GM18517 (cell line): ENCODE results near the gene INO80D.
"Not testable (repeated sequence)": the region's sequence is repeated elsewhere in the genome, so short reads cannot be mapped to it uniquely, and the experiment has no call there.

ENCODE experiments used
- ATAC-seq: cut with Tn5 transposase; IDR thresholded peaks from one replicate; pipeline ENCODE4 v1.9.1; 2021; ENCODE audit warnings: mild to moderate bottlenecking, moderate library complexity; ENCODE audit not compliant: unreplicated experiment

INO80D gene

DNA sequence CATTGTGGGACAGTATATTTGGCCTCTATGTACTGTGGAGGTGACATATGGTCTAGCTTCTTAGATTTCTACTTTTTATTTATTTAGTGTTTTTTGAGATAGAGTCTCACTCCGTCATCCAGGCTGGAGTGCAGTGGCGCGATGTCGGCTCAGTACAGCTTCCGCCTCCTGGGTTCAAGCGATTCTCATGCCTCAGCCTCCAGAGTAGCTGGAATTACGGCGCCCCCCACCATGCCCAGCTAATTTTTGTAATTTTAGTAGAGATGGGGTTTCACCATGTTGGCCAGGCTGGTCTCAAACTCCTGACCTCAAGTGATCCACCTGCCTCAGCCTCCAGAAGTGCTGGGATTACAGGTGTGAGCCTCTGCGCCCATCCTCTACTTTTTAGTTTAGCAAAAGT, 99.6 kb downstream of the INO80D start:
- ATAC-seq, result not testable (repeated sequence)

DNA sequence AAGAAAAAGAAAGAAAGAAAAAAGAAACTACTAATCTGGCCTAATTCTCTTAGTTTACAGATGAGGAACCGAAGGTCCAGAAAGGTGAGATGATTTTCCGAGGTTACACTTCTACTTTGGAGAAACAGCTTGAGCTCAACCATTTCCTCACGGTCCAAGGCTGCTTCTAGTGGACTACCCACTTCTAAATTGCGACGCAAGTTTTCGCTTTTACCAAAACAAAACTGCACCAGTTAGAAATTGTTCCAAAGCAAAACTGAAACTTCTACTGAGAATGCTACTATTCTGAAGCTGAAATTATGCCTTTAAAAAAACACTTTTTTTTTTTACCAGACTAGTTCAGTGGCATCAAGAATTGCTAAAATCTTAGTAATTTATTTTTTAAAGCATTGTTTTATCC, 101.6 kb downstream of the INO80D start:
- no peak for ATAC-seq

DNA sequence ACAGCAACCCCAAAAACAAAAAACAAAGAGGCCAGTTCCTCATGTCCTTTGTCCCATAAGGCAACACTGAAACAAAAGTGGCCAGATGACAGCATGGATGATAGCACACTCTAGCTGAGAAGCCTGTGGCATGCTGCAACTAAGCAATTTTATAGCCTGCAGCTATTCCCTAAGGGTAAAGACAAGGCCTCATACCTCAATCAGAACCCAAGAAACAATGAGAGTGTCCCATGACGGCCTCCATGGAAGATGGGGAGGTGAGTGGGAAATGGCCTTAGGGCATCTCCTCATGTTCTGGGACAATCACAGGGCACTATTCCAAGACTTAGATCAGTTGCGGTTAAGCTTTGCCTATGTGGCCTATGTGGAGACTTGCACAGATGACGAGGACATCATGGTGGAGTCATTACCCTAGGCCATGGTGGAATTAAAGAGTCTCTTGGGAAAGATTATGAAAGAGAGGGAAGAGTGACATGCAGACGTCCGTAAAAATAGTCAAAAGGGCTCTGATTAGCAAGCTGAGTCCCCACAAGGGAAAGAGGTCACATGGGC, 103.1 kb downstream of the INO80D start:
- no peak for ATAC-seq

DNA sequence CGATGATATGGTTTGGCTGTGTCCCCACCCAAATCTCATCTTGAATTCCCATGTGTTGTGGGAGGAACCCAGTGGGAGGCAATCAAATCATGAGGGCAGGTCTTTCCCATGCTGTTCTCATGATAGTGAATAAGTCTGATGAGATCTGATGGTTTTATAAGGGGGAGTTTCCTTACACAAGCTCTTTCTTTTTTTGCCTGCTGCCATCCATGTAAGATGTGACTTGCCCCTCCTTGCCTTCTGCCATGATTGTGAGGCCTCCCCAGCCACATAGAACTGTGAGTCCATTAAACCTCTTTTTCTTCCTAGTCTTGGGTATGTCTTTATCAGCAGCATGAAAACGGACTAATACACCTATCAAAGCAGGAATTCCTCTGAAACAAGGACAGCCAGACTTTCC, 107.2 kb downstream of the INO80D start:
- ATAC-seq, result not testable (repeated sequence)

DNA sequence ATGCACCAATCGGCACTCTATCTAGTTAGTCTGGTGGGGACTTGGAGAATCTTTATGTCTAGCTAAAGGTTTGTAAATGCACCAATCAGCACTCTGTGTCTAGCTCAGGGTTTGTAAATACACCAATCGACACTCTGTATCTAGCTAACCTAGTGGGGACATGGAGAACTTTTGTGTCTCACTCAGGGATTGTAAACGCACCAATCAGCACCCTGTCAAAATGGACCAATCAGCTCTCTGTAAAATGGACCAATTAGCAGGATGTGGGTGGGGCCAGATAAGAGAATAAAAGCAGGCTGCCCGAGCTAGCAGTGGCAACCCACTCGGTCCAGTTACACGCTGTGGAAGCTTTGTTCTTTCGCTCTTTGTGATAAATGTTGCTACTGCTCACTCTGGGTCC, 108.3 kb downstream of the INO80D start:
- ATAC-seq, result not testable (repeated sequence)

DNA sequence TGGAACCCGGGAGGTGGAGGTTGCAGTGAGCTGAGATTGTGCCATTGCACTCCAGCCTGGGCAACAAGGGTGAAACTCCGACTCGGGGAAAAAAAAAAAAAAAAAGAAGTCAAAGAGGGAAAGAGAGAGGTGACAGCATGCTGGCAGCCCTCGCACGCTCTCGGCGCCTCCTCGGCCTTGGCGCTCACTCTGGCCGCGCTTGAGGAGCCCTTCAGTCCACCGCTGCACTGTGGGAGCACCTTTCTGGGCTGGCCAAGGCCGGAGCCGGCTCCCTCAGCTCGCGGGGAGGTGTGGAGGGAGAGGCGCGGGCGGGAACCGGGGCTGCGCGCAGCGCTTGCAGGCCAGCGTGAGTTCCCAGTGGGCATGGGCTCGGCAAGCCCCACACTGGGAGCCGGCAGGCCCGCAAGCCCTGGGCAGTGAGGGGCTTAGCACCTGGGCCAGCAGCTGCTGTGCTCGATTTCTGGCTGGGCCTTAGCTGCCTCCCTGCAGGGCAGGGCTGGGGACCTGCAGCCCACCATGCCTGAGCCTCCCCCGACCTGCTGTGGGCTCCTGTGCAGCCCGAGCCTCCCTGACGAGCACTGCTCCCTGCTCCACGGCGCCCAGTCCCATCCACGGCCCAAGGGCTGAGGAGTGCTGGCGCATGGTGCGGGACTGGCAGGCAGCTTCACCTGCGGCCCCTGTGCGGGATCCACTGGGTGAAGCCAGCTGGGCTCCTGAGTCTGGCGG, 108.9 kb downstream of the INO80D start:
- not testable (repeated sequence) for ATAC-seq

DNA sequence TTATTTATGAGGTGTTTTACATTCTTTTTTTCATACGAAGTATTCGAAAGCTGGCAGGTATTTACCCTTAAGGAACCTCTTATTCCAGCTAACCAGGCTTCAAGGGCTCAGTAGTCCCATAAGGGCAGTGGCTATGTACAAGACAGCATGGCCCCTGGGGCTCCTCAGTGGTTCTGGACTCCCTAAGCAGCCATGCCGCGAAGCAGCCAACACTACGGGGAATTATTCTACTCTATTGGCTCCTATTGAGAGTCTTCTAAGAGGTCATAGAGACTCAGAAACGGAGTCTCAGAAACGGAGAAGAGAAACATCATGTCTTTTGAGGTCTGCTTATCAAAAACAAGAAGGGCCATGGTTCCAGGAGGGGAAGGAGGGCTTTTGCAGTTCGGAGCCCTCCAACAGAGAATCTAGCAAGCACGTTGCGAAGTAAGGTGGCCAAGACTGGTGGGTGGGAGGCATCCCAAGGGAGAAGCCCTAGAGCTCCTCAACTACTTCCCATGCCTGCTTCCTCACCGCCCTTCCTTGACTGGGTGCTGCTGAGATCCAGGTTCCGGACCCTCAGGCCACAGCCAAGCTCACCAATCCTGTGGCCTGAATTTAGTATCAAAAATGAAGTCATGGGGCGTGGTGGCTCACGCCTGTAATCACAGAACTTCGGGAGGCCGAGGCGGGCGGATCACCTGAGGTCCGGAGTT, 109.7 kb downstream of the INO80D start:
- no peak for ATAC-seq

DNA sequence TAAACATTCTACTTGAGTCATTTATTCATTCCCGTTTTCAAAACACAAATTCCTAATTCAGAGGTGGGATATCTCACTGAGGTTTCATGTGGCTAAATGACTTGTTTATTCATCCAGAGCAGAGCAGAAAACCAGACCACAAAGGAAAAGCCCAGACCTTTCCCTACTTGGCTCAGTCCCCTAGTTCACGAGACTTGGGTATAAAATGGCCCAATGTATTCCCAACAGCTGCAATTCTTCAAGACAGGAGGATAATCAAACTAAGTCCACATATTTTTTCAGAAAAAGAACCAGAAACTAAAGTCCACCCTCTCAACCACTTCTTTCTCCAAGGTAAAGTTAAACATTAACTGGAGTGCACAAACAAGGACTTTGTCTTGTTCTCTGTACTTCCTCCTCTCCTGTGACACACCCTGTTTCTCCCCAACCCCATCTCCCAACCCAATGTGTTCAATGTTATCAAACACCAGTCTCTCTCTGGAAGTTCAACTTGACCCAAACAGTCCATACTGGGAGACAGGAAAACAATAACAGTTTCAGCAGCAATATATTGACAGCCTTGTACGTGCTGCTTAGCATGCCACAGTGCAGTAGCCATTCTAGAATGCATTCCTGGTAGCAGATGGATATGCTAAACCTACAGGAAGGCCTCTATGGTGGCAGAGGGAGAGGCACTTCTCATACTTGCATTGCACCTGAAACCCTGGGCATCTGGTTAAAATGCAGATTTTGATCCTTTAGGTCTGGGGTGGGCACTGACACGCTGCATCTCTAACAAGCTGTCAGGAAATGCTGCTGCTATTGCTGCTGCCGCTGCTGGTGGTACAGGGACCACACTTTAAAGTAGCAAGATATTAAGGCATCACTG, 110.7 kb downstream of the INO80D start:
- peak; percentile 73 for ATAC-seq

DNA sequence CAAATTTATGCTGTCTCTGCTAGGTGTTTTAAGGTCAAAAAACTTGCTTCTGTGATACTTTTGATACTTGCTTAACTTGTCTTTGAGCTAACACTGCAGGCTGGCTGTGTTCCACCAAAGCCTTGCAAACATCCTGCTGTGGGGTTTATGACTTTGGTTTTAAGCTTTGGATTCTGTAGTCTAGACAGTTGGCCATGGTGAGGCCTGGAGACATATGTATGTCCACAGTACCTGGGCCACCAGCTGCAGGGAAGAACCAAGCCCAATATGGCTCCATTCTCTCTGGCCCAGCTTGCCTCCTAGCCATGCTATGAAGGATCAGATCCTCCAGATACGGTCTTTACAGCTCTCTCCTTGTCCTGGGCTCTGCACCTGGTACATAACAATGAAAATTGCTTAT, 113.9 kb downstream of the INO80D start:
- ATAC-seq, result no peak

DNA sequence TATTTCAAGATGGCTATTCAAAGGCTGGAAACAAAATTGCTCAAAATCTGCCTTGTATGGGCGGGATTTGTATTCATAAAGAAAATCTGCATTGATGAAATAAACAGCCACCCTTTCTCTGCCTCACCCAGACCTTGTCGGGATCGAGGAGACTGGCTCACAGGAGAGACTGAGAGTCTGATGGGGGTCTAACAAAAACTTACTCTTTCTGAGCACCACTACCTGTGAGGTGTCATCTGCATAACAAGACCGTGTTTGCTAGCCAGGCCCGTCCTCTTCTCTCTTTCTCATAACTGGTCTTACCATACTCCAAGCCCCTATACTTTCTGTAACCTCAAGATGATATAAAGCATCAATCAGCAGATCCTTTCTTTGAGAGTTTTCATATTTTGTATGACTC, 115.6 kb downstream of the INO80D start:
- ATAC-seq, result no peak

DNA sequence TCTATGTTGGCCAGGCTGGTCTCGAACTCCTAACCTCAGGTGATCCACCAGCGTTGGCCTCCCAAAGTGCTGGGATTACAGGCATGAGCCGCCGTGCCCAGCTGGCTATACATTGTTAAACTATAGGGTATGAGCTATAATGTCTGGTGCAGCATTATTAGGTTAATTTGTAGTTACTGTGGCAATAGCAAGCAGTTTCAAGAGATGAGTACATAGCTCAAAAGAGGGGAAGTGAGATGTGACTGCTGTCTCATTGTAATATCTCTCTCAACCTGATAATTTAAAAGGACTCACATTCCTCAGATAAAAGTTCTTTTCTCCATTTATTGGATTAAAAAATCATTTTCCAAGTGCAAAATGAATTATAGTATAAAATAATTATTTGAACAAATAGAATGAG, 116.4 kb downstream of the INO80D start:
- no peak for ATAC-seq

DNA sequence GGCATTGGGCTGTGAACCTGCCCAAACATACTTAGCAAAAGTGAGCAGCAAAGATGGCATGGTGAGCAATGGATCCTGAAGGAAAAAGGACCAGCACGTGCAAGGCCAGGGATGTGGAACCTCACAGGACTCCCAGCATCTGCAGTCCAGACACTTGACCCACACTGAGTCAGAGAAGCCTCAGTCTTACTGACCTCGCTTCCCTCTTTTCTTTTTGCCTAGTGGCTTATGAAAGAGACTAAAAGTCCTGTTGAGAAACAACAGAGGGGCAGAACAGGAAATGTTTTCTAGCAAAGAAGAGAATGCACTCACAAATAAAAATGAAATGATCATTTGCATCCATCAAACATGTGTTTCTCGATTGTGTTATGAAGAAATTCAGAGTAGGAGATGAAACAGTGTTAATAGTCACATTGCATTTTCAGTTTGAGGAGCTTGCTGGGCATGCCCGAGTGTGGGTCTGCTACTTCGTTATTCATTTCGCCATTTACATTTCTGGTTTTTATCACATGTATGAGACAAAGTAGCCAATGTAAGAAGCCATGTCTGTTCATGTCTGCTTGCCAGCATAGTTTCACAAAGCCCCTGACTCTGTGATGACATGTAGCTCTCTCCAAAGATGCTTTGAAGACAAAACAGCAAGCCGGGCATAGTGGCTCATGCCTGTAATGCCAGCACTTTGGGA, 118.4 kb downstream of the INO80D start:
- no peak for ATAC-seq

DNA sequence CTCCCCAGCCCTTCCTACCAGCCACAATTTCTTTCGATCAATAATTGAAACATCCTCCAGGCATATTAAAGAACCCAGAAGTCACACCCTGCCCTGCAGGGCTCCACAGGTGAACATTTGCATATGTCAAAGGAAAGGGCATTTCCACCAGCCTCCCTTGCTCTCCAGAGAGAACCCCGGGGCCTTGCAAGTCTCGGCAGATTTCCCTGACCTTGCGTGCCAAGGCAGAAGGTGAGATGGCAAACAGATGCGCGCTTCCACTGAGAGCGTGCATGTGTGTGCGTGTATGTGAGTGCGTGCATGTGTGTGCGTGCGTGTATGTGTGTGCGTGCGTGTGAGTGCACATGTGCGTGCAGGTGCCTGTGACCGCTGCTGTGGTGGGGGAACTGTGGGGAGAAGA, 120.3 kb downstream of the INO80D start:
- ATAC-seq, result no peak

DNA sequence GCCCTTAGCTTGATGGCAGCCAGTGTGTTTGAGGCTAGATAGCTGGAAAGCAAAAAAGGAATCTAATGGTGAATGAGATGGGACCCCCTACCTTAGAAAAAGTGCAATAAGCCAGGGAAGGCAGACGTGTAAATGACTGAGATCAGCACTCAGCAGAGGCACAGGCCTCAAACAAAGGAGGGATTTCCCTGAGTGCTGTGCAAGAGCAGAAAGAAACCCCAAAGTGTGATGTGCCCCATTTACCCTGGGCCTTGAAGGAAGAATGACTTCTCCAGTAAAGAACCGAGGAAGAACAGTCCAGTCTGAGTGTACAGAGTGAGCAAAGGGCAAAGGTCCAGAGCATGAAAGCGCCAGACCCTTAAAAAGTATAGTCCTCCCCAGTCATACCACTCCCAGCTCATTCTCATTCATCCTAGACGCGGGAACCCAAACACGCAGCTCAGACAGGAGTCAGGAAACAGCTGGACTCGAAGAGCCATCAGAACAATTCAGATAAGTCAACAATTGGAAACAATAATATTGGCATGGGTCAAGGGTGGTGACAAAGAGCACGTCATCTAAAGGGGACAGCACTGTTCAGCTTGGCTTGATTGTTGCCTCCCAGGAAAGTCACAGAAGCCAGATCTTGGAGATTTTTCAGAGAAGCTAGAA, 121.7 kb downstream of the INO80D start:
- no peak for ATAC-seq

DNA sequence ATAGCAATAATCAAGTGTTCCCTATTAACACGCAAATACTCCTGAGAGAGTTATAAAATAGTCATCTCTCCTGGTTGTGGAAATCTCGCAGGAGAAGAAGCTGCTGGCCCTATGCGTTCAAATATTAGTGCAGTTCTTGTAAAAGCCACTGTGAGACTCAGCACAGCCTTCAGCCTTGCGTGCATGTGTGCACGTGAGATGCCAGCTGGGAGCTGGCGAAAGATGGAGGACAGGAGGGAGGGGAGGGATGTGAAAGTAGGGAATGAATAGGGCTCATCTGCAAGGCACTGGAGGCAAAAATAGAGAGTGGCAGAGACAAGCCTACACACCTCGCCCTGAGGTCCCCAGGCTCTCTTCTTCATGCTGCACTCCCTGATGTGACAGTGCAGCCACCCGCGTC, 126.5 kb downstream of the INO80D start:
- no peak for ATAC-seq

DNA sequence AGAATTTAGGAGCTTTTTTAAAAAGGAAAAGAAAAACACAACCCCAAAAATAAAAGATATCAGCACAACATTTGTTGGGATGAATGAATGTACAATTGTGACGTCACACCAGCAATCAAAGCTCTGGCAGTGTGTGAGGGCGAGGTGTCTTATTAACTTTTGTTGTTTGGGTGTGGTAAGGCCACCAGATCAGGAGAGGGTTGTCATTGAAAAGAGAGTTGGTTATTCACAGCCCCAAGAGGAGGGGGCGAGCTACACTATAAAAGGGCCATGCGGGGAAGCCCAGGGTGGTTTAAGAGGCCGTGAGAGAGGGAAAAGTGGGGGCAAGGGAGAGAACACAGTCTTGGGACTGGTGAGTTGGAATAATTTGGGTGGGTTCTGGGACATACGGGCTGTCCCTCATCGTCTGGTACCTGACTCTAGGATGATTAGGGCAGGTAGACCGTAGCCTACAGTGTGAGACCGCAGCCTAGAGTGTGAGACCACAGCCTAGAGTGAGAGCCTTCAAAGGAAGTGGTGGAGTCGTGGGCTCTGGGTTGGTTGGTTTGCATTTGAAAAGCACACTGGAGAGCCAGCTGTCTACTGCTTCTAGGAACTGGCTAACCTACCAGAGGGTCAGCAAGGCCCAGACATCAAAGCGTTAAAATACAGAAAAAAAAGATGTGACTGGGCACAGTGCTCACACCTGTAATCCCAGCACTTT, 128.4 kb downstream of the INO80D start:
- no peak for ATAC-seq

DNA sequence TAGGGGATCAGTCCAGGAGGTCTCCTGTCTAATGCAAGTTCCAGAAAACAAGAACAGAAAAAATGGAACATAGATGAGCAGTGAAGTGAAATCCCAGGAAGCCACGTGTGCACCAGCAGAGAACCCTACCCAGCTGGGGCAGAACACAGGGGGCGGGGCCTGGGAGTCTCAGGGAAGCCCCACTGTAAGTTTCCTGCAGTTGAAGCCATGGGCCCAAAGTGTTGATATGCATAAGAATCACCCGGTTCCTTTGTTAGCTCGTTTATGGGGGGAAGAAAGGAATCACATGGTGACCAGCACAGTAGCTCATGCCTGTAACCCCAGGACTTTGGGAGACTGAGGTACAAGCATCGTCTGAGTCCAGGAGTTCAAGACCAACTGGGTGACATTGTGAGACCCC, 131.3 kb downstream of the INO80D start:
- no peak for ATAC-seq

DNA sequence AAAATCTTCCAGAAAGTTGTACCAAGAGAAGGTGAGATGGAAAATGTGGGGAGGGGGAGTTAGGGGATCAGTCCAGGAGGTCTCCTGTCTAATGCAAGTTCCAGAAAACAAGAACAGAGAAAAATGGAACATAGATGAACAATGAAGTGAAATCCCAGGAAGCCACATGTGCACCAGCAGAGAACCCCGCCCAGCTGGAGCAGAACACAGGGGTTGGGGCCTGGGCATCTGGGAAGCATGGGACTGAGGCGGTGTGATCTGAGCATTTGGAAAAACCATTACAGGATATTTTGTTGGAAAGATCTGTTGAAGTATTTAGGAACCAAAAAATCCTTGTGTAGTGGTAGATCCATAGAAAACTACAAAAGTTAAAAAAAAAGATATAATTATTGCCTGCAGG, 133.7 kb downstream of the INO80D start:
- ATAC-seq, result no peak

DNA sequence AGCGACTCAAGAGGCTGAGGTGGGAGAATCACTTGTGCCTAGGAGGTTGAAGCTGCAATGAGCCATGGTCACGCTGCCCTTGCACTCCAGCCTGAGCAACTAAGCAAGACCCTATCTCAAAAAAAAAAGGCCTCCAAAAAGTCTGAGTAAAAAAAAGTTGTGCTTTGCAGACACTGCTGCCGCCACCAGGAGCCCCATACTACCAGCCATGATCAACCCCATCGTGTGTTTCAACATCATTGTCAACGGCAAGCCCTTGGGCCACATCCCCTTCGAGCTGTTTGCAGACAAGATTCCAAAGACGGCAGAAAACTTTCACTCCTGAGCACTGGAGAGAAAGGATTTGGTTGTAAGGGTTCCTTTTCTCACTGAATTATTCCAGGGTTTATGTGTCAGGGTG, 137.1 kb downstream of the INO80D start:
- no peak for ATAC-seq

DNA sequence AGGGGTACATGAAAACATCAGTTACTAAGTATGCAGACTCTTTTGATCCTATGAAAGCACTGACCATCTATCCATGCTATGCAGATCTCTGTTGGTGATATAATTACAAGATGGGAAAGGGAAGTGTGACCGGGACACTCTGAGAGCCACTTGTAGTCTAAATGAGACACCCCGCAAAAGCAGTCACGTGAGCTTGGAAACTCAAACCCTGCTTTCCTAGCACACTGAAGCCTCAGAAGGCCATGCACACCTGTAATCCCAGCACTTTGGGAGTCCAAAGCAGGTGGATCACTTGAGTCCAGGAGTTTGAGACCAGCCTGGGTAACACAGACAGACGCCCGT, 137.5 kb downstream of the INO80D start:
- ATAC-seq, result no peak
